Subcutaneous abdominal adipose tissue (tissue), 5 donors: Measurements from ENCODE around the gene RPRD2.

ENCODE experiments used
- H3K27ac ChIP-seq: one replicate; pipeline ENCODE4 v1.7.0; 2013; ENCODE audit warnings: low read depth, mild to moderate bottlenecking, inconsistent platforms, low read length, moderate library complexity
- H3K27me3 ChIP-seq, 5 donors: one replicate each; pipeline ENCODE4 v1.7.0; 2013; ENCODE audit warnings: low read length in 5 of 5, inconsistent platforms in 1 of 5; ENCODE audit not compliant: control insufficient read depth in 5 of 5, insufficient read depth in 4 of 5
- H3K36me3 ChIP-seq, 5 donors: one replicate each; pipeline ENCODE4 v1.7.0; 2013; ENCODE audit warnings: low read length in 5 of 5; ENCODE audit not compliant: control insufficient read depth in 5 of 5, insufficient read depth in 5 of 5
- H3K4me1 ChIP-seq, 5 donors: one replicate each; pipeline ENCODE4 v1.7.0; 2013; ENCODE audit warnings: low read length in 5 of 5, mild to moderate bottlenecking in 3 of 5, moderate library complexity in 1 of 5; ENCODE audit not compliant: control insufficient read depth in 5 of 5, insufficient read depth in 5 of 5
- H3K4me3 ChIP-seq, 5 donors: one replicate each; pipeline ENCODE4 v1.7.0; 2013; ENCODE audit warnings: low read length in 5 of 5, low read depth in 1 of 5
- H3K9ac ChIP-seq, 5 donors: one replicate each; pipeline ENCODE4 v1.7.0; 2013; ENCODE audit warnings: low read length in 5 of 5, mild to moderate bottlenecking in 4 of 5, moderate library complexity in 3 of 5
- H3K9me3 ChIP-seq, 5 donors: one replicate each; pipeline ENCODE4 v1.7.0; 2013; ENCODE audit warnings: low read length in 5 of 5; ENCODE audit not compliant: control insufficient read depth in 5 of 5
- donor health status: healthy.
- donor health status: healthy.
- donor health status: healthy.
- donor health status: healthy.
- donor health status: healthy.

RPRD2 gene

DNA sequence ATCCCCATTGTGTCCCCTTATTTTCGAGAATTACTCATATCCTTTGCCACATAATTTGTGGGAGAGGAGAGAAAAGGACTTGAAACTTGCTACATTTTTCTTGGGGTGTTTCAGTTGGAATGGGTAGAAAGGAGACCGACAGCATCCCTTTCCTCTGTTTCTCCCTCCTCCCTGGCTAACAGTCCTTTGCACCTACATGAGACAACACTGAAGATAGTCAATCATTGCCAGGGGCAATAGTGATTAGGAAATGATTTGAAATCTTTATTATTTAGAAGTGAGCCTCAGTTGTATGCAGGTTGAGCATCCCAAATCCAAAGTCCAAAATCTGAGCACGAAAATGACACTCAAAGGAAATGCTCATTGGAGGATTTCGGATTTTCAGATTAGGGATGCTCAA is 115.4 kb downstream of the RPRD2 start:
- H3K4me1 ChIP-seq: peaks cover 0 to 17% (median 9%) of the 10 kb centered on the region in 5 donors
- H3K27ac ChIP-seq: no peak overlapping the region
- no peaks in the 10 kb centered on the region for H3K36me3 ChIP-seq
- no peak overlapping the region for H3K4me3 ChIP-seq
- H3K27me3 ChIP-seq: no peaks in the 10 kb centered on the region
- H3K9ac ChIP-seq: no peak overlapping the region
- H3K9me3 ChIP-seq: no peaks in the 10 kb centered on the region

GRCh38 chr1:150479927-150480352 is 116.0 kb downstream of the RPRD2 start:
- Histone ChIP-seq H3K36me3 (no peaks in the 10 kb centered on the region), H3K27me3 (no peaks in the 10 kb centered on the region), H3K9me3 (no peaks in the 10 kb centered on the region), H3K4me3 (no peak overlapping the region), H3K9ac (no peak overlapping the region), H3K4me1 (peaks cover 0 to 17% (median 9%) of the 10 kb centered on the region in 5 donors), H3K27ac (no peak overlapping the region)

DNA sequence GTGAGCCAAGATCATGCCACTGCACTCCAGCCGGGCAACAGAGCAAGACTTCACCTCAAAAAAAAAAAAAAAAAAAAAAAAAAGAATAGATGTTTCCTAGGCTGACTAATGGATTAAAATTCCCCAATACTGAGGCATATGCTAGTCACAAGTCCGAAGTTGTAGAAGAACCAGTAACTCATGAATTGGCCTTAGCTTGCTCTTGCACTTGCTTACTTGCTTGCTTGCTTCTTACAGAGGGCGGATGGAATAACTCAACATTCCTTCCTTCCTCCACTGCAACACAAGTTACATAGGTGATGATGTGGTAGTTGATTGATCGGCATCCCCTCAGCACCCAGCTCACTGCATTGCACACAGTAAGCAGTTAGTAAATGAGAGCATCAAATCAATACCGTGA is 120.5 kb downstream of the RPRD2 start:
- no peak overlapping the region for H3K4me3 ChIP-seq
- no peak overlapping the region for H3K9ac ChIP-seq
- peaks cover 0 to 5% (median 4%) of the 10 kb centered on the region in 5 donors for H3K36me3 ChIP-seq
- H3K27ac ChIP-seq: no peak overlapping the region
- no peaks in the 10 kb centered on the region for H3K9me3 ChIP-seq
- H3K4me1 ChIP-seq: peaks cover 4 to 16% (median 11%) of the 10 kb centered on the region in 5 donors
- H3K27me3 ChIP-seq: no peaks in the 10 kb centered on the region

GRCh38 chr1:150484861-150485260 is 120.9 kb downstream of the RPRD2 start:
- no peak overlapping the region for H3K27ac ChIP-seq
- no peaks in the 10 kb centered on the region for H3K27me3 ChIP-seq
- H3K4me1 ChIP-seq: peaks cover 4 to 14% (median 11%) of the 10 kb centered on the region in 5 donors
- H3K4me3 ChIP-seq: no peak overlapping the region
- H3K36me3 ChIP-seq: peaks cover 0 to 5% (median 4%) of the 10 kb centered on the region in 5 donors
- H3K9ac ChIP-seq: no peak overlapping the region
- no peaks in the 10 kb centered on the region for H3K9me3 ChIP-seq

- Histone ChIP-seq H3K4me1 (peaks cover 4 to 11% (median 10%) of the 10 kb centered on the region in 5 donors), H3K9me3 (no peaks in the 10 kb centered on the region), H3K36me3 (peaks cover 4 to 21% (median 14%) of the 10 kb centered on the region in 5 donors), H3K27ac (peak within 1 kb of the TSS; percentile 57), H3K27me3 (no peaks in the 10 kb centered on the region), H3K4me3 (peak within 1 kb of the TSS; percentile 90 to 99 (median 94)), H3K9ac (peak within 1 kb of the TSS; percentile 83 to 93 (median 89))
These were observed 123.2 kb downstream of the RPRD2 start, which contains the start of gene TARS2 for GRCh38 chr1:150486966-150487762. Gene TARS2, plus strand, starts transcription at chr1:150487419. Its CDS starts 32 bp downstream, at chr1:150487451.

DNA sequence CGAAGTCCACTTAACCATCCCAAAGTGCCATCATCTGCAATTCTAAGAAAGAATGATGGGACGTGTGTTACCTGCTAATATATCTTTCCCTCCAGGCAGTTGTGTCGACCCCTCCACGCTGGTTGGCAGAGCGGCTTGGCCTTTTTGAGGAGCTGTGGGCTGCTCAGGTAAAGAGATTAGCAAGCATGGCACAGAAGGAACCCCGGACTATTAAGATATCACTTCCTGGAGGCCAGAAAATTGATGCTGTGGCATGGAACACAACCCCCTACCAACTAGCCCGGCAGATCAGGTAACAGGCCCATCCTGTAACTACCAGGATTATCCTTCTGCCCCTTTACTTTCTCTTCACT is 123.8 kb downstream of the RPRD2 start:
- H3K27ac ChIP-seq: peak overlapping the region; percentile 57
- peak overlapping the region; percentile 52 to 93 (median 89) for H3K9ac ChIP-seq
- H3K4me3 ChIP-seq: peak overlapping the region; percentile 90 to 99 (median 94)
- H3K9me3 ChIP-seq: no peaks in the 10 kb centered on the region
- no peaks in the 10 kb centered on the region for H3K27me3 ChIP-seq
- peaks cover 4 to 11% (median 10%) of the 10 kb centered on the region in 5 donors for H3K4me1 ChIP-seq
- H3K36me3 ChIP-seq: peaks cover 4 to 26% (median 17%) of the 10 kb centered on the region in 5 donors

DNA sequence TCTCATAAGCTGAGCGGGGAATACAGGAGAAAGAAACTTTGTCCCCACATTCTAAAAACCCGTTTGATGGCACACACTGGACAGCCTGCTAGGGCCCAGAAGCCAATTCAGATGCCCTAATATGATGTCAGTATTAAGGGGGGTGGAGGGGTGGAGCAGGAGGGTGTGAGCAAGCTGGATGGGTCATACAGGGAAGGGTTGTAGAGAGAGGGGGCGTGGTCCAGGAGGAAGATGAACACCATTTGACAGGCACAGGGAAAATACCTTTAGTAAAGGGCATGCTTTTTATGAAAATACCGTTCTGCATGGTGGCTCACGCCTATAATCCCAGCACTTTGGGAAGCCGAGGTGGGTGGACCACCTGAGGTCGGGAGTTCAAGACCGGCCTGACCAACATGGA is 129.2 kb downstream of the RPRD2 start:
- no peaks in the 10 kb centered on the region for H3K27me3 ChIP-seq
- H3K36me3 ChIP-seq: peaks cover 8 to 62% (median 41%) of the 10 kb centered on the region in 5 donors
- no peak overlapping the region for H3K27ac ChIP-seq
- H3K4me1 ChIP-seq: peaks cover 0 to 2% (median 1%) of the 10 kb centered on the region in 5 donors
- no peaks in the 10 kb centered on the region for H3K9me3 ChIP-seq
- no peak overlapping the region for H3K4me3 ChIP-seq
- H3K9ac ChIP-seq: no peak overlapping the region

GRCh38 chr1:150498342-150498741 is 134.4 kb downstream of the RPRD2 start:
- Histone ChIP-seq H3K9me3 (no peaks in the 10 kb centered on the region), H3K4me3 (no peak overlapping the region), H3K27me3 (no peaks in the 10 kb centered on the region), H3K9ac (no peak overlapping the region), H3K27ac (no peak overlapping the region), H3K4me1 (no peaks in the 10 kb centered on the region), H3K36me3 (peaks cover 6 to 60% (median 42%) of the 10 kb centered on the region in 5 donors)

- H3K9me3 ChIP-seq: no peaks in the 10 kb centered on the region
- no peaks in the 10 kb centered on the region for H3K27me3 ChIP-seq
- H3K9ac ChIP-seq: no peak overlapping the region
- H3K4me3 ChIP-seq: no peak overlapping the region
- peaks cover 0 to 20% (median 19%) of the 10 kb centered on the region in 5 donors for H3K4me1 ChIP-seq
- peaks cover 7 to 44% (median 39%) of the 10 kb centered on the region in 5 donors for H3K36me3 ChIP-seq
- no peak overlapping the region for H3K27ac ChIP-seq
These were observed 141.5 kb downstream of the RPRD2 start for GRCh38 chr1:150505431-150505830.
